ENCODE measurements around the gene HIKESHI.

DNA sequence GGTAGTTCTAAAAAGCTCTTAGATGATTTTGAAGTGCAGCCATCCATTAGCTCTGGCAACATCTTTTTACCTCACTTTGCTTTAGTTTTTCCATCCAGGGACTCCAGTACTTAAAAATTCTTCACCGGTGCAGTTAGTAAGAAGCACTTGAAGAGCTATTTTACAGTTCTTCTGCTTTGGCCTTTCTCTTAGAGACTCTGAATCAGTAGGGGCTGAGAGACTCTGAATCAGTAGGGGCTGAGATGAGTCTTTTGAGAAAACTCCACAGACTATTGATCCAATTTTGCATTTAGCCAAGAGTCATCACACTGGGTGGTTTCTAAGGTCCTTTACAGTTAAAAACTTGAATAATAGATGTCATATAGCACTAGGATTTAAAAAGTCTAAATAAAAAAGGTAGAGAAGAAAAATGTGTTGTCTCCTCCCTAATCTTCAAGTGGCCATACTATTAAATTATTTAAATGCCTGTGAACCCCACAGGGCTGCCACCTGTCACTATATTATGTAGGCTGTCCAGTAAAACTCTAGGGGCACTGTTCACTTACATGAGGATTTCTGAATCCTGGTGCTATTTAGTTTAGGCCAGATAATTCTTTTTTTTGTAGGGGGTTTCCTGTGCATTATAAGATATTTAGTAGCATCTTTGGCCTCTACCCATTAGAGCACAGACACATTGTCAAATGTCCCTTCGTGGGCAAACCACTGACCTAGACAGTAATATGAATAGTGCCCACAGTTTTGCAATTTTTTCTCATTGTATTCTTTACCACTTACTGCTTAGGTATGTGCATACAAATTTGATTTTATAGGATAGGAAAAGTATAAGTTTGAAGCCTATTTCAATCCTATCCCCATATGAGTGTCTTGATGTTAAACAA lies 26.3 kb upstream of the HIKESHI start:
- TF ChIP-seq, protein P1, sequence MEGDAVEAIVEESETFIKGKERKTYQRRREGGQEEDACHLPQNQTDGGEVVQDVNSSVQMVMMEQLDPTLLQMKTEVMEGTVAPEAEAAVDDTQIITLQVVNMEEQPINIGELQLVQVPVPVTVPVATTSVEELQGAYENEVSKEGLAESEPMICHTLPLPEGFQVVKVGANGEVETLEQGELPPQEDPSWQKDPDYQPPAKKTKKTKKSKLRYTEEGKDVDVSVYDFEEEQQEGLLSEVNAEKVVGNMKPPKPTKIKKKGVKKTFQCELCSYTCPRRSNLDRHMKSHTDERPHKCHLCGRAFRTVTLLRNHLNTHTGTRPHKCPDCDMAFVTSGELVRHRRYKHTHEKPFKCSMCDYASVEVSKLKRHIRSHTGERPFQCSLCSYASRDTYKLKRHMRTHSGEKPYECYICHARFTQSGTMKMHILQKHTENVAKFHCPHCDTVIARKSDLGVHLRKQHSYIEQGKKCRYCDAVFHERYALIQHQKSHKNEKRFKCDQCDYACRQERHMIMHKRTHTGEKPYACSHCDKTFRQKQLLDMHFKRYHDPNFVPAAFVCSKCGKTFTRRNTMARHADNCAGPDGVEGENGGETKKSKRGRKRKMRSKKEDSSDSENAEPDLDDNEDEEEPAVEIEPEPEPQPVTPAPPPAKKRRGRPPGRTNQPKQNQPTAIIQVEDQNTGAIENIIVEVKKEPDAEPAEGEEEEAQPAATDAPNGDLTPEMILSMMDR (IDR thresholded peaks at IDR 0.05; ENCODE audit: low read length), result no peak
- TF ChIP-seq EZH2 (IDR thresholded peaks at IDR 0.05; ENCODE audit: borderline replicate concordance, low read length), result no peak
